ENCODE results near the gene C19orf38. TPM values are rescaled to one million over a fixed set of nuclear protein-coding genes. Genes with fewer than 3 reads are reported as not detected.

C19orf38 gene
- total and polyA plus RNA-seq, 2 experiments from 2014 or later, result 0.45 TPM; not detected in 1

- no peaks in the 10 kb centered on the region for H3K79me2 ChIP-seq (replicated peaks; ENCODE audit: insufficient read depth)
- DNase-seq (ENCODE audit: low spot score), result no peak
- H3K4me1 ChIP-seq (ENCODE audit: insufficient read depth), result no peaks in the 10 kb centered on the region
- no peak overlapping the region for H3K4me2 ChIP-seq
- H3F3A ChIP-seq (replicated peaks; ENCODE audit: low read depth), result peaks cover 13% of the 10 kb centered on the region
- no peak overlapping the region for H3K27ac Mint-ChIP-seq
- peaks cover 3% of the 10 kb centered on the region; the same call in 1 of the 2 replicates for H4K20me1 ChIP-seq (replicated peaks; ENCODE audit: insufficient read depth)
- no peak overlapping the region for H2AFZ ChIP-seq
- peaks cover 6% of the 10 kb centered on the region for H3K27me3 ChIP-seq (ENCODE audit: insufficient read depth)
- 0 out of 2 replicates have a peak, but pooled peaks cover 3% of the 10 kb centered on the region for H3K36me3 ChIP-seq (ENCODE audit: insufficient read depth)
- H3K9me2 ChIP-seq (ENCODE audit: insufficient read depth), result peaks cover 6% of the 10 kb centered on the region
- TF ChIP-seq, protein P1, sequence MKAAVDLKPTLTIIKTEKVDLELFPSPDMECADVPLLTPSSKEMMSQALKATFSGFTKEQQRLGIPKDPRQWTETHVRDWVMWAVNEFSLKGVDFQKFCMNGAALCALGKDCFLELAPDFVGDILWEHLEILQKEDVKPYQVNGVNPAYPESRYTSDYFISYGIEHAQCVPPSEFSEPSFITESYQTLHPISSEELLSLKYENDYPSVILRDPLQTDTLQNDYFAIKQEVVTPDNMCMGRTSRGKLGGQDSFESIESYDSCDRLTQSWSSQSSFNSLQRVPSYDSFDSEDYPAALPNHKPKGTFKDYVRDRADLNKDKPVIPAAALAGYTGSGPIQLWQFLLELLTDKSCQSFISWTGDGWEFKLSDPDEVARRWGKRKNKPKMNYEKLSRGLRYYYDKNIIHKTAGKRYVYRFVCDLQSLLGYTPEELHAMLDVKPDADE (IDR thresholded peaks at IDR 0.05), result no peak
- TF ChIP-seq, protein P2, sequence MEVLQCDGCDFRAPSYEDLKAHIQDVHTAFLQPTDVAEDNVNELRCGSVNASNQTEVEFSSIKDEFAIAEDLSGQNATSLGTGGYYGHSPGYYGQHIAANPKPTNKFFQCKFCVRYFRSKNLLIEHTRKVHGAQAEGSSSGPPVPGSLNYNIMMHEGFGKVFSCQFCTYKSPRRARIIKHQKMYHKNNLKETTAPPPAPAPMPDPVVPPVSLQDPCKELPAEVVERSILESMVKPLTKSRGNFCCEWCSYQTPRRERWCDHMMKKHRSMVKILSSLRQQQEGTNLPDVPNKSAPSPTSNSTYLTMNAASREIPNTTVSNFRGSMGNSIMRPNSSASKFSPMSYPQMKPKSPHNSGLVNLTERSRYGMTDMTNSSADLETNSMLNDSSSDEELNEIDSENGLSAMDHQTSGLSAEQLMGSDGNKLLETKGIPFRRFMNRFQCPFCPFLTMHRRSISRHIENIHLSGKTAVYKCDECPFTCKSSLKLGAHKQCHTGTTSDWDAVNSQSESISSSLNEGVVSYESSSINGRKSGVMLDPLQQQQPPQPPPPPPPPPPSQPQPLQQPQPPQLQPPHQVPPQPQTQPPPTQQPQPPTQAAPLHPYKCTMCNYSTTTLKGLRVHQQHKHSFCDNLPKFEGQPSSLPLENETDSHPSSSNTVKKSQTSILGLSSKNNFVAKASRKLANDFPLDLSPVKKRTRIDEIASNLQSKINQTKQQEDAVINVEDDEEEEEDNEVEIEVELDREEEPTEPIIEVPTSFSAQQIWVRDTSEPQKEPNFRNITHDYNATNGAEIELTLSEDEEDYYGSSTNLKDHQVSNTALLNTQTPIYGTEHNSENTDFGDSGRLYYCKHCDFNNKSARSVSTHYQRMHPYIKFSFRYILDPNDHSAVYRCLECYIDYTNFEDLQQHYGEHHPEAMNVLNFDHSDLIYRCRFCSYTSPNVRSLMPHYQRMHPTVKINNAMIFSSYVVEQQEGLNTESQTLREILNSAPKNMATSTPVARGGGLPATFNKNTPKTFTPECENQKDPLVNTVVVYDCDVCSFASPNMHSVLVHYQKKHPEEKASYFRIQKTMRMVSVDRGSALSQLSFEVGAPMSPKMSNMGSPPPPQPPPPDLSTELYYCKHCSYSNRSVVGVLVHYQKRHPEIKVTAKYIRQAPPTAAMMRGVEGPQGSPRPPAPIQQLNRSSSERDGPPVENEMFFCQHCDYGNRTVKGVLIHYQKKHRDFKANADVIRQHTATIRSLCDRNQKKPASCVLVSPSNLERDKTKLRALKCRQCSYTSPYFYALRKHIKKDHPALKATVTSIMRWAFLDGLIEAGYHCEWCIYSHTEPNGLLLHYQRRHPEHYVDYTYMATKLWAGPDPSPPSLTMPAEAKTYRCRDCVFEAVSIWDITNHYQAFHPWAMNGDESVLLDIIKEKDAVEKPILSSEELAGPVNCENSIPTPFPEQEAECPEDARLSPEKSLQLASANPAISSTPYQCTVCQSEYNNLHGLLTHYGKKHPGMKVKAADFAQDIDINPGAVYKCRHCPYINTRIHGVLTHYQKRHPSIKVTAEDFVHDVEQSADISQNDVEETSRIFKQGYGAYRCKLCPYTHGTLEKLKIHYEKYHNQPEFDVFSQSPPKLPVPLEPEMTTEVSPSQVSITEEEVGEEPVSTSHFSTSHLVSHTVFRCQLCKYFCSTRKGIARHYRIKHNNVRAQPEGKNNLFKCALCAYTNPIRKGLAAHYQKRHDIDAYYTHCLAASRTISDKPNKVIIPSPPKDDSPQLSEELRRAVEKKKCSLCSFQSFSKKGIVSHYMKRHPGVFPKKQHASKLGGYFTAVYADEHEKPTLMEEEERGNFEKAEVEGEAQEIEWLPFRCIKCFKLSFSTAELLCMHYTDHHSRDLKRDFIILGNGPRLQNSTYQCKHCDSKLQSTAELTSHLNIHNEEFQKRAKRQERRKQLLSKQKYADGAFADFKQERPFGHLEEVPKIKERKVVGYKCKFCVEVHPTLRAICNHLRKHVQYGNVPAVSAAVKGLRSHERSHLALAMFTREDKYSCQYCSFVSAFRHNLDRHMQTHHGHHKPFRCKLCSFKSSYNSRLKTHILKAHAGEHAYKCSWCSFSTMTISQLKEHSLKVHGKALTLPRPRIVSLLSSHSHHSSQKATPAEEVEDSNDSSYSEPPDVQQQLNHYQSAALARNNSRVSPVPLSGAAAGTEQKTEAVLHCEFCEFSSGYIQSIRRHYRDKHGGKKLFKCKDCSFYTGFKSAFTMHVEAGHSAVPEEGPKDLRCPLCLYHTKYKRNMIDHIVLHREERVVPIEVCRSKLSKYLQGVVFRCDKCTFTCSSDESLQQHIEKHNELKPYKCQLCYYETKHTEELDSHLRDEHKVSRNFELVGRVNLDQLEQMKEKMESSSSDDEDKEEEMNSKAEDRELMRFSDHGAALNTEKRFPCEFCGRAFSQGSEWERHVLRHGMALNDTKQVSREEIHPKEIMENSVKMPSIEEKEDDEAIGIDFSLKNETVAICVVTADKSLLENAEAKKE (CRISPR knock-in tag; IDR thresholded peaks at IDR 0.05), result no peak
- no peak overlapping the region for H3K4me3 ChIP-seq
- no peak for ATAC-seq
- no peak overlapping the region for H3K4me3 Mint-ChIP-seq
- no peak overlapping the region for H3K27ac ChIP-seq (ENCODE audit: low read depth)
- H3K9me3 Mint-ChIP-seq, result peaks cover 18% of the 10 kb centered on the region
- no peaks in the 10 kb centered on the region for H3K4me1 Mint-ChIP-seq
- H3K36me3 Mint-ChIP-seq (ENCODE audit: low read depth), result peaks cover 29% of the 10 kb centered on the region
- H3K27me3 Mint-ChIP-seq (ENCODE audit: insufficient read depth, low read depth, poor library complexity), result peaks cover 20% of the 10 kb centered on the region
Observed at GRCh38 chr19:10832939-10833296, 15.3 kb upstream of the C19orf38 start.

DNA sequence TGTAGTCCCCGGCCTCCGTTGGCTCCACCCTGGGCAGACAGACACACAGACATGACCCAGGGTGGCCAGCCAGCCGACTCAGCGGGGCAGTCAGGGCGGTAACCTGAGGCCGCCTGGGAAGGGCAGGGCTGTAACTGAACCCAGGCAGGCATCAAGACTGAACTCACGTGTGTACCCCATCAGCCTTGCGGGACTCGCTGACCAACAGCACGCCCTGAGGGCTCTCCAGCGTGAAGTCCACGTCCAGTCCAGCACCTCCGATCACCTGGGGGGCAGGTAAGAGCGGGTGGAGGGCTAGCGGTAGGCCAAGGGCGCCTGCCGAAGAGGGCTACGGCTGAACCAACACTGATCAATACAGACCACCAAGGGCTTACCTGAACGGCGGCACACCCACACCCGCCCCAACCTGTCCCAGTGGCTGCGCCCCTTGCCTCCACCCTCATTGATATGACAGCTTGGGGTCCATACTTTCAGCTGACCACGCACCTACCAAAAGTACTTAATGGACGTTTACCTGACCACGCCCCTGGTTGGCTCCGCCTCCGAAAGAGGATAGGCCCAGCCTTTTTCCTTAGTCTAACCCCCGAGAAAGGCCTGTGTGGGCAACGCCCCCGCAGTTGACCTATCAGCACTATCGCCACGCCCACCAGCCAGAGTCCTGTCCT, 13.0 kb upstream of the C19orf38 start:
- TF ChIP-seq, protein P2 (CRISPR knock-in tag; IDR thresholded peaks at IDR 0.05), result no peak
- no peaks in the 10 kb centered on the region for H3K79me2 ChIP-seq (replicated peaks; ENCODE audit: insufficient read depth)
- no peak overlapping the region for H2AFZ ChIP-seq
- 0 out of 2 replicates have a peak, but pooled peaks cover 3% of the 10 kb centered on the region for H3K36me3 ChIP-seq (ENCODE audit: insufficient read depth)
- peak overlapping the region; percentile 42 for H3K4me3 ChIP-seq
- H3K27me3 ChIP-seq (ENCODE audit: insufficient read depth), result peaks cover 6% of the 10 kb centered on the region
- Mint-ChIP-seq H3K4me1 (no peaks in the 10 kb centered on the region), H3K36me3 (ENCODE audit: low read depth) (peaks cover 30% of the 10 kb centered on the region; the same call in 2 of the 3 replicates), H3K9me3 (peaks cover 40% of the 10 kb centered on the region), H3K27ac (peak overlapping the region; percentile 100; the same call in 1 of the 2 replicates), H3K27me3 (ENCODE audit: insufficient read depth, low read depth, poor library complexity) (peaks cover 20% of the 10 kb centered on the region), H3K4me3 (peak overlapping the region; percentile 91)
- peak; percentile 84 for ATAC-seq
- H3K9me2 ChIP-seq (ENCODE audit: insufficient read depth), result peaks cover 6% of the 10 kb centered on the region
- H3K4me2 ChIP-seq, result peak overlapping the region; percentile 61; the same call in 1 of the 2 replicates
- H3F3A ChIP-seq (replicated peaks; ENCODE audit: low read depth), result peaks cover 6% of the 10 kb centered on the region; the same call in 1 of the 2 replicates
- H4K20me1 ChIP-seq (replicated peaks; ENCODE audit: insufficient read depth), result peaks cover 3% of the 10 kb centered on the region; the same call in 1 of the 2 replicates
- no peak for DNase-seq (ENCODE audit: low spot score)
- 0 out of 2 replicates have a peak overlapping the region, but pooled peaks have one; percentile 29 for H3K27ac ChIP-seq (ENCODE audit: low read depth)
- no peaks in the 10 kb centered on the region for H3K4me1 ChIP-seq (ENCODE audit: insufficient read depth)
